Sigmoid colon (tissue), 4 donors: ENCODE data around the gene ACVR1.

Experiments used
- CTCF ChIP-seq, 4 experiments: fragments of 450-650 bp in 3 of 4; fragments of 200-600 bp in 1 of 4; IDR thresholded peaks; one replicate each; pipeline ENCODE4 v1.5.1; 2016 to 2019; ENCODE audit warnings: antibody characterized with exemption in 4 of 4, mild to moderate bottlenecking in 3 of 4, moderate library complexity in 2 of 4
- EP300 ChIP-seq, 4 donors: sonication (generic); formaldehyde crosslinking; IDR thresholded peaks; one replicate each; pipeline ENCODE4 v1.6.1; 2017; ENCODE audit warnings: antibody characterized with exemption in 4 of 4
- POLR2A ChIP-seq, 2 donors: fragments of 450-650 bp; IDR thresholded peaks; one replicate each; pipeline ENCODE4 v1.6.1; 2016; ENCODE audit warnings: antibody characterized with exemption in 2 of 2, mild to moderate bottlenecking in 2 of 2, moderate library complexity in 2 of 2
- POLR2AphosphoS5 ChIP-seq, 4 donors: sonication (generic); formaldehyde crosslinking; IDR thresholded peaks; one replicate each; pipeline ENCODE4 v1.6.1; 2017; ENCODE audit warnings: antibody characterized with exemption in 4 of 4

DNA sequence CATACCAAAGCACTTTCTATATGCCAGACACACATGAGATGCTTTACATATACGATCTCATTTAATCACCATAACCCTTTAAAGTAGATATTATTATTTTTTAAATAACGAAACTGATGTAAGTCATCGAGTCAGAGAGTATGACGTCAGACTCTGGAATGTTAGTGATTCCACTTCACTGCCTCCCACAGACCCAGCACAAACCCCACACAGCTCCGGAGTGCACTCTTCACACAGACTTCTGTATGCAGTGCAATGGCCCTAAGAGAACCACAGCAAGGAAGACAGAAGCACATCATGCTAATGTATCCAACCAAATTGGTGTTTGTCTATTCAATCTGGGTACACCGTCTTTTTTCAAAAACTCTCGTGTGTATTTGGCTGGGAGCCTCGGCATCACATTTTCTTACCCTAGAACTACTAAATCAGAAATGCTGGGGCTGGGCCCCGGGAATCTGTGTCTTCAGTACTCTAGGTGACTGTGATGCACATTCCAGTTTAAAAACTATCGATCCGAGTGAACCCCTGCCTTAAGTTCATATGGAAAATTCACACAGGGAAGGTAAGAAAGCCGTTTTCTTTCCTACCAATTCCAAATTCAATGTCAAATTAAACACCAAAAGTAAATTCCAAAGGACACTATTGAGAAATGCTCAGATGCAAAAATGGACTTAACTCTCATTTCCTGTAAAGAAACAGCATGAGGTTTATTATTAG lies 129.7 kb downstream of the ACVR1 start:
- TF ChIP-seq CTCF (IDR thresholded peaks at IDR 0.05), result no peak
- no peak for TF ChIP-seq POLR2AphosphoS5 (IDR thresholded peaks at IDR 0.05)
- TF ChIP-seq POLR2A (IDR thresholded peaks at IDR 0.05), result no peak
- no peak for TF ChIP-seq EP300 (IDR thresholded peaks at IDR 0.05)
